GM12865 (cell line): ENCODE results near the gene HS3ST4.
"Not testable (repeated sequence)": the region's sequence is repeated elsewhere in the genome, so short reads cannot be mapped to it uniquely, and the experiment has no call there.

Source experiments
- DNase-seq: peaks from one replicate; pipeline ENCODE4 v3.0.0; 2010; ENCODE audit warnings: low read depth
- H3K4me3 ChIP-seq: 2 replicates; pipeline ENCODE4 v1.5.1; 2011; ENCODE audit warnings: mild to moderate bottlenecking, low read depth, low read length, control low read depth
- CTCF ChIP-seq: IDR thresholded peaks from 2 replicates; pipeline ENCODE4 v1.5.1; 2011; ENCODE audit warnings: low read length, control low read depth, low read depth, inconsistent platforms; ENCODE audit not compliant: insufficient read depth; ENCODE audit errors: missing control alignments

Gene HS3ST4

GRCh38 chr16:25750488-25751216 lies 58.9 kb downstream of the HS3ST4 start:
- no peak for TF ChIP-seq CTCF
- no peak overlapping the region for H3K4me3 ChIP-seq
- DNase-seq, result no peak

GRCh38 chr16:25751230-25751835 lies 59.6 kb downstream of the HS3ST4 start:
- no peak overlapping the region for H3K4me3 ChIP-seq
- DNase-seq, result no peak
- no peak for TF ChIP-seq CTCF

GRCh38 chr16:25764466-25764865 lies 72.7 kb downstream of the HS3ST4 start:
- TF ChIP-seq CTCF, result no peak
- no peak overlapping the region for H3K4me3 ChIP-seq
- DNase-seq, result no peak

- TF ChIP-seq CTCF, result no peak
- DNase-seq, result no peak
- H3K4me3 ChIP-seq, result no peak overlapping the region
These were observed 79.5 kb downstream of the HS3ST4 start for GRCh38 chr16:25771216-25771615.

- H3K4me3 ChIP-seq, result no peak overlapping the region
- DNase-seq, result no peak
- no peak for TF ChIP-seq CTCF
These were observed 80.2 kb downstream of the HS3ST4 start for GRCh38 chr16:25771812-25772568.

GRCh38 chr16:25776214-25776613 lies 84.5 kb downstream of the HS3ST4 start:
- H3K4me3 ChIP-seq, DNase-seq: not testable (repeated sequence)

GRCh38 chr16:25783226-25783625 lies 91.5 kb downstream of the HS3ST4 start:
- no peak overlapping the region for H3K4me3 ChIP-seq
- DNase-seq, result no peak
- no peak for TF ChIP-seq CTCF
